DMS114 treated with DMSO at 0.1 percent for 48 hours (cell line): Measurements from ENCODE around the gene ANO10.

Experiments
- DNase-seq: peaks from one replicate; lab custom pipeline; 2025; ENCODE audit not compliant: unreplicated experiment; lab: John Stamatoyannopoulos, UW

The ANO10 gene

DNA sequence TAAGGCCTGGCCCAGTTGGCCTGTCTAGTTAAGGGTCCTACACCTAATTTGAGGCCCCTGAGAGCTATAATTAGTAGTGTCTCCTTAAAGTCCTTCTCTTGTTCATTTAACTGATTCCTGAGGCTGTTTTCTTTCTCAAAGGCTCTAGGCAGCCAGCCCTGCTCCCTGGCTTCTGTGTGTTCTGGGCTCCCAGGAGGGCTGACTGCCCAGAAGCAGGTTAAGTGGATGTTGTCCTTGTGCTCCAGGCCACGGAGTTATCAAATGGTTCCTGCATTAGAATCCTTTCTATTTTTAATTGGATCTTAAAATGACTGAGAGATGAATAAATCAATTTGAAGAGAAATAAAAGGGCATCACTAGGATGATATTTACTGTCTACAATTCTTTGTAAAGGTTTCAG is 195.4 kb downstream of the ANO10 start:
- no peak for DNase-seq

GRCh38 chr3:43425829-43426228 is 196.0 kb downstream of the ANO10 start:
- DNase-seq, result no peak

DNA sequence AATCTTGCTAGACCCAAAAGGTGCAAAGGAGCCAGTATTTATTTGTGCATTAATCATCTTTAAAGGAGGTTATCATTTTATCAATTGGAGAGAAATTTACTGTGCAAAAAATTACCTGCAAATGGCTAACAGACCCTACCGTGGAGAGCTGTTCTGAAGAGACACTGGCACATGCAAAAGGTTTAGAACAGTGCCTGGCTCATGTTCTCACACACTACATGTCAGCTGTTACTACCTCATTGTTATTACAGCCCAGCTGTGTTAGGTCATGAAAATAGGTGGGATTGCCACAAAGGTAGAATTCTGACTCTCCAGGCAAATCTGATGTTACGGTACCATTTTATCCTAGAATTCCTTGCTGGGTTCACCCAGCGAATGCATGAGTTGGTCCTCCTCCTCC is 198.2 kb downstream of the ANO10 start:
- DNase-seq, result no peak

DNA sequence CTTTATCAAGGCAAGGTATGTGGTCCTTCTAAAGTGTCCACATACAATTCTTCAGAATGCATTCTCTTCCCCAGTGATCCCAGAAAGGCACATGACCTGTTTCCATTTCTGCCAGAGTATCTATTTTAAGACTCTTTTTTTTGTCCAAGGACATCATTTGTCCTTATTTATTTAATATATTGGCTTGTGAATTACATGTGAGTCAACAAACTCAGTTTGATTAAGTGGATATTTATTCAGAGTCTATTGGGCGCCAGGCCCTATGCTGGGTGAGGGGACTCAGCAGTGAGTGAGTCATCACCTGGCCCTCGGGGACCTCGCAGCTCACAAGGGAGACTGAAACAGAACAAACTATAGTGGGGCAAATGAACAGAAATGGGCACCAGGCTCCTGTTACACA is 198.7 kb downstream of the ANO10 start:
- DNase-seq, result no peak

DNA sequence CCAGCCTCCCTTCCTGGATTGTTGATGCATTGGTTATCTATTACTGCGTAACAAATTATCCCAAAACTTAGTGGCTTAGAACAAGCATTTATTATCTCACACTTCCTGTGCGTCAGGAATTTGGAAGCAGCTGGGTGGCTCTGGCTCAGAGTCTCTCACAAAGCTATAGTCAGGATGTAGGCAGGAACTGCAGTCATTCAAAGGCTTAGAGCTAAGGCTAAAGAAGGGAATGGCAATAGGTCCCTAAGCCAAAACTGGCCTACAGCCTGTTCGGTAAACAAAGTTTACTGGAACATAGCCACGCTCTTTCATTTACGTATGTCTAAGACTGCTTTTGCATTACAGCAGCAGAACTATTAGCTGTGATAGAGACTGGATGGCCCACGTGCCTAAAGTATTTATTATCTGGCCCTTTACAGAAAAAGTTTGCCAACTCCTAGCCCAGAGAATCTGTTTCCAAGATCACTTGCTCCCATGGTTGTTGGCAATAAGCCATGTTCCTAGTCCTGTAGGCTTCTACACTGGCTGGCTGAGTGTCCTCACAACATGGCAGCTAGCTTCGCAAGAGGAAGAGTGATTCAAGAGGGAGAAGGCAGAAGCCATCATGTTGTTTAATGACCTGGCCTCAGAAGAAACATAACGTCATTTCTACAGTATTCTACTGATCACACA is 203.1 kb downstream of the ANO10 start:
- DNase-seq, result no peak

- DNase-seq, result no peak
These were observed 204.7 kb downstream of the ANO10 start for GRCh38 chr3:43417133-43417532.

- no peak for DNase-seq
These were observed 206.7 kb downstream of the ANO10 start for GRCh38 chr3:43415088-43415487.

GRCh38 chr3:43413676-43414368 is 208.0 kb downstream of the ANO10 start:
- no peak for DNase-seq

DNA sequence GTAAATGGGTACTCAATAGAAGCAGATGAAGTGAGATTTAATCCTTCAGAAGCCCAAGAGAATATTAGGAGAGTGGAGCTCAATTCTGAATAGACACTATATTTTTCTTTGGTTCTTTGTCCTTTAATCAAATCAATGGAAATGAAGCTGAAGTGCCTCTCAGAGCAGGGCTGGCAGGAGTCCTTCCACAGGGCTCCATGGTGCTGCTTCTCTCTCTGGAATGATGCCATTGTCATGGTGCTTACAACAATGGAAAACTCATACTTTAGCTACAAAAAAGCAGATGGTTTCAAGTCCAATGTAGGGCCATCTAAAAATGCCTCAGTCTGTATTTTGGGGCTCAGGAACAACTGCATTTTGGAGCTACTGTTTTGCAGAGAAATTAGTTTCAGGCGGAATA is 210.4 kb downstream of the ANO10 start:
- no peak for DNase-seq

DNA sequence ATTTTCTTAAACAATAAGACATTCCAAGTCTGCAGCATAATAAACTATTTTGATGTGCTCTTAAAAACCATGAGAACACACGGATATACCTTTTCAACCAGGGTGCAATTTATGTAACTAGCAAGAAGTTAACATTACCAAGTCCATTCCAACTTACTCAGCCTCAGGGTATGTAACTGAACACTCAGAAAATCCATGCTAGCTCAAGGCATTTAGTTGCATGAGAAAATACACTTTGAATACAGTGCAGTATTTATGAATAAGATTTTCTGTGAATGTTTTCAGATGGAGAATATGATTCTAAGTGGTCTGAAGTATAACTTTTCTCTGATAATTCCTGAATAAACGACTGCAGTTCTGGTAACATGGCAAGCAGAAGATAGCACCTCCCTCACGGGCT is 211.2 kb downstream of the ANO10 start:
- DNase-seq, result no peak

- no peak for DNase-seq
These were observed 212.3 kb downstream of the ANO10 start for GRCh38 chr3:43409506-43409905.

DNA sequence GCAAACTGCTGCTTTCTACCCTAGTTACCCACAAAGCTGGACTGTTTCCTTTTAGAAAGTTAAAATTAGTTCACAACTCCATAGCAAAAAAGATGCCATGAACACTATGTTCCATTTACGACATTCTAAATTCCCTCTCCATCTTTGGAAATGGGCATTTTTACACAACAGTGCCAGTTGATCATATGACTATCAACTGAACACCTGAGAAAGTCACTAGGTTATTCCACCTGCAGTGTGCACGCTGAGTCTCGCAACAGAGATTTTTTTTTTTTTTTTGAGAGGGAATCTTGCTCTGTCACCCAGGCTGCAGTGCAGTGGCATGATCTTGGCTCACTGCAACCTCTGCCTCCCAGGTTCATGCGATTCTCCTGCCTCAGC is 215.2 kb downstream of the ANO10 start:
- no peak for DNase-seq

DNA sequence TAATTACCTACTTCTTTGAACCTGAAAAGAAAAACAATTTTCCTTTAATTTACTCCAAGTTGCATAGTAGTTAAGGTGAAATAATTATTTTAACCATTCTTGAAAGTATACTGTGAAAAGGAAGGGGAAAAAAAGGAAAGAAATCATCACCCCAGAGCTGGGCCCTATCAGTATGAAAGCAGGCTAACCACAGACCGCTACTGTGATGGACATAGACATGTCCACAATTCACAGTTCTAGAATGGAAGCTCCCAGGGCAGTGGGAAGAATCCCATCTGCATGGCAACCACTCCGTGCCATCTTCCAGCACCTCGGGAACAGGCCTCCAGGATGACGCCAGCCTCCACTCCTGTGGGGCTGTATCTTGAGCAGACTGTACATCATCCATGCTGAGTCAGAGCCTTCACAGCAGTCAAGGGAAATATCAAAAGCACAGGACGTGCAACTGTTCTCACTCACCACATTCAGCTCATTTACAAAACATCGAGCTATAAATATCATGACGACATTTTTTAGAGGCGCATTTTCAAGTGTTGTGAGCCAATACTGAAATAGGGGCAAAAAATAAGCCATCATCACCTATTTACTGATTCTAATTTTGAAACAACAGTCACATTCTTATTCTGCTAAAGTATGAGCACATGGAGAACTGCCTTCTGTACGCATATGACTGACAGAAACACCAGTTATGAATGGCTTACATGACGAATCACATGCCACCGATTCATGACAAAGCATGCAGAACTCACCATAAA is 215.7 kb downstream of the ANO10 start:
- no peak for DNase-seq

DNA sequence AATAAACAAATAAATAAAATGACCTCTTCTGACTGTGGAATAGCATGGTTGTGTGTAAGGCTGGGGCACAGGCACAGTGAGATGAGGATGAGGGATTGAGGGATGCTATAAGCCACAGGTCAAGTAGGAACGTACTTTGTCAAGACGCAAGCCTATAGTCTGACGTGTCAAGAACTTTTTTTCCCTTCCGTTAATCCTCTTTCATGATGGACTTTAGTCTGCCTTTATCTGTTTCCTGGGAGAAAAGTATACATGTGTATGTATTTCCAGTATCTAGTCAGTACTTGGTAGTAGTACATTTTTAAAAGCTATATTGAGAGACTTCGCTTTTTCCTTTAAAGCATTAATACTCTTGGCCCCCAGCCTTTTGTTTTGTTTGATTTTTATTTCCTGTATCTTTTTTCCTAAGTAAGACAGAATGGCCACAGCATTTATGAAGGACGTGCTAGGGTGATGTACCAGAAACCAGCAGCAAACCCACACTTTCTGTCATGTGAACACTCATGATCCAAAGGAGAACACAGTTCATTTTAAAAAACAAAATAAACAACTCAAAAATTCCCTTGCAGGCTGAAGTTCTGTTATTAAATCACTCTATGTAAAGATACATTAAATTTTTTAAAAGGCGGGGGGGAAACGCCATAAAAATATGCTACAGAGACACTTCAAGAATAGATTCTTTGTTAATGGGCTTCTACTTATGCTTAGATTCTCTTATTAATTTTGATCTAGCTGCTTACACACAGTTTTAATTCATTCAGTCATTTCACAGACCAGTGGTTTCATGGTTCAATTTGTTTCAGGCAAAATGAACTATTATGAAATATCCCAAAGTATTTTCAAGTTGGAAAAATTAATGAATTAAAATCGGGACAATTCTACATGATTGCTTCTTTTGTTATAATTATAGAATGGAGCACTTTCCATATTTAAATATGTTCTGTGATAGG is 220.8 kb downstream of the ANO10 start:
- DNase-seq, result no peak

- no peak for DNase-seq
These were observed 221.6 kb downstream of the ANO10 start for GRCh38 chr3:43400167-43400566.

GRCh38 chr3:43399034-43399433 is 222.8 kb downstream of the ANO10 start:
- no peak for DNase-seq

DNA sequence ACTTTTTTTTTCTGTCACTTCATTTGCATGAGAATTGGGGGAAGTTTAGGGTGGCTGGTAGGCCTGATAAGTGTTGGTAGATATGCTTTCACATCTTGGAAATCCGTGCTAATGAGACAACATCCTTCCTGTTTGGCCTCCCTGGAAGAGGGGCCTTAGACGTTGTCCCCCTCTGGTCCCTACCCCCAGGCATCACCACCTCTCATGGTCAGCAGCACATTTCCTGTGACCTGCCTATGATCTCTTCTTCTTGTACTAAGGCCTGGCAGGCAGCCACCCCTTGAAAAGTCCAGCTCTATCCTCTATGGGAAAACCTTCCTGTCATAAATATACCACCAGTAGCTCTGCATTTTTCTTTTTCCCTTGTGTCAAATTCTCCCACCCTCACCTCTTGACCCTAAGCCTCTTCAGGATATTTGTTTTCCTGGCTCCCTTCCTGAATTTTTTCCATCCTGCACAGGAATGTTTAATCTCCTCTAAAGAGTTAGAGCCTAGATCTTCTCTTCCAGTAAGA is 227.7 kb downstream of the ANO10 start:
- DNase-seq, result no peak

DNA sequence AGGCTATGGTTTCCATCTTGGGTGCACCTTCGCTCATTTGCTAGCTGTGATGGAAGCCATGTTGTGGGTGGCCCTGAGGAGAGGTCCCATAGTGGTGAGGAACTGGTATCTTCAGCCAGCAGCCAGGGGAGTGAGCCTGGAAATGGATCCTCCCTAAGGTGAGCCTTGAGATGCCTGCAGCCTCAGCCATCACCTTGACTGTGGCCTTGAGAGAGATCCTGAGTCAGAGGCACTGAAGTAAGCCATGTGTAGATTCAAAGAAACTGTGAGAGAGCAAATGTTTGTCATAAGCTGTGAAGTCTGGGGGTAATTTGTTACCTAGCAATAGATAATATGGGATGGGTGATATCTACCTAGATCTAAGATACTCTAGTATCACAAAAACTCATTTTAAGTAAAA is 230.2 kb downstream of the ANO10 start:
- DNase-seq, result no peak

DNA sequence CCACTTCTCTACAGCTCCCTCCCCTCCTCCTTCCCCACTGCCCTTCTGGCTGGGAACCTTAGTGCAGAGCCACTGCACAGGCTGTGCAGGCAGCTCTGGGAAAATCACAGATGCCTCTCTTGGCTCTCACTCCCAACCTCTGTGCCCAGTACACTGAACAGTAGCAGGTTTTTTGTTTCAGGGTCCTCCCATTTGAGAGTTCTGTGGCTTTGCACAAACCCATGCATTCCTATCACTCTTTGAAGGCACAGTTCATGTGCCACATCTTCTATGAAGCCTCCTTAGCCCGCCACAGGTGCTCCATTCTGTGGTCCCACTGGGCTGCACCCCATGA is 231.6 kb downstream of the ANO10 start:
- no peak for DNase-seq

DNA sequence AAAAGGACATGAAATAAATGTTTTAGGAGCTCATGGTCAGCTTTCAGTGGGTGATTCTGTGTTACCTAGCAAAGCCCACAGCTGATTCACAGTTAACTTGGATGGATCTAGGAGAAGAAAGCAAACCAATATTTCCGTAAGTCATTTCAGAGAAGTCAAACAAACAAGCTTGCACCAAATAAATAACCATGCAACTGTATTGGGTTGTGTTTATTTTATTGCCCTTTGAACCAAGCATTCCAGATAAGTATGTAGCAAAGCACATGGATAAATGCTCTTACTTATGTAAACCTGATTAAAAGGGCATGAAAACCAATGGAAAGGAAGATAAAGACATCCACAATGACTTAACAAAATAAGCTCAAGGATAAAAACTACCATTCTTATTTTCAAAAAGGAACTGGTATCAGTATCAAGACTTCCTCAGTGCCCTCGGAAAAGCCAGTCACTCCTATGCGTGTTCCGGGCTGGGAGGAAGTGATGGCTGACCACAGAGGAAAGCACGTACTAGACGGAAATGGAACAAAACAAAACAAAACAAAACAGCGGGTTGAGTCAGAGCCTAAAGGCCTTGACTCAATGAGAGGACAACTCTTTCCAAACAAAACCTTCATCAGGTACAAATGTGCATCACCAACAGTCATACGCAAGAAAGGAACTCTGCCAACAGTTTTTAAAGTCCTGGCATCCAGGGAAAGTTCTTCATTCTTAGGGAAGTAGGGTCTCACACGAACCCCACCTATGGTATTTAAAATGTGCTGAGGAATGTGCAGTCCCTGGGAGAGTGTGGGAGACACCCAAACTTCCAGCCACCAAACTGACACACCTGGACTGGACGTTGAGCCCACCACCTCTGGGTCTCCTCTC is 232.2 kb downstream of the ANO10 start:
- DNase-seq, result no peak
